GM11168 (cell line): Measurements from ENCODE around the gene FAM78B.

Source experiments
- in situ Hi-C: fragments of 300-500 bp; cut with MboI; formaldehyde crosslinking; loops from one replicate; pipeline ENCODE4 v1.12.0; 2022; ENCODE audit warnings: low sequenced_read_pairs; ENCODE audit not compliant: unreplicated experiment

Gene FAM78B

GRCh38 chr1:166026143-166026542, 140.7 kb downstream of the FAM78B start:
- in situ Hi-C loops: no loop called here

GRCh38 chr1:166020210-166020609, 146.6 kb downstream of the FAM78B start:
- in situ Hi-C loops: no loop called here
